DMS153 (cell line): ENCODE data around the gene IPO8.
"Not testable (repeated sequence)": the region's sequence is repeated elsewhere in the genome, so short reads cannot be mapped to it uniquely, and the experiment has no call there.

Experiments used
- DNase-seq: peaks from one replicate; lab custom pipeline; 2025; lab: John Stamatoyannopoulos, UW

Gene IPO8

GRCh38 chr12:30687265-30687986 is 8.2 kb downstream of the IPO8 start:
- no peak for DNase-seq

- no peak for DNase-seq
Measured at GRCh38 chr12:30679241-30679640, 16.4 kb downstream of the IPO8 start.

GRCh38 chr12:30678221-30678620 is 17.4 kb downstream of the IPO8 start:
- DNase-seq: no peak

DNA sequence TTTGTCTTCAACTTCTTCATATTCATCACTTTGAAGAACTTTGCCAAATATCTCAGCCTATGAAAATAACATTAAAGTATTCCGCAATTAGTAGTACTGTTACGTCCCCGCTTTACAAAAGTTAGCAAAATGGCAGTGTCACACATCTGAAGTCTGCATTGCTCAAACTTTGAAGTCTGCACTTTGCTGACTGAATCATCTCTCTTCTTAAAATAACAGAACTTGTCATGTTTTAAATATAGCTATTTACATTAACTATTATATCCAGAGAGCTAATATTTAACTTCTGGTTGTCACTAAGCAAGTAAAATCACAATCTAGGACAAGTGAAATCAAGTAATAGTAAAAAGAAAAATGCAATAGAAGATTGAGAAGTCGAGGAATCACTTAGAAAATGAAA is 34.5 kb downstream of the IPO8 start:
- DNase-seq: no peak

GRCh38 chr12:30652034-30652696 is 43.5 kb downstream of the IPO8 start:
- no peak for DNase-seq

DNA sequence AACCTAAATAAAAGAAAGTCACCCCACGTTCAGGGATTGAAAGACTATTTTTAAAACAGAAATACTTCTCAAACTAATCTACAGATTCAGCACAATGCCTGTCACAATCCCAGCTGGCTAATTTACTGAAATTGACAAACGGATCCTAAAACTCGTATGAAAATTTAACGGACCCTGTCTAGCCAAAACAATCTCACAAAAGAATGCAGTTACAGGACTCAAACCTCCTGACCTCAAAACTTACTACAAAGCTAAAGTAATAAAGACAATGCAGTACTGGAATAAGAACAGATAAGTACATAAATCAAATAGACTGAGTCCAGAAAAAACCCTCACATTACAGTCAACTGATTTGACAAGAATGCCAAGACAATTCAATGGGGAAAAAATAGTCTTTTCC is 48.8 kb downstream of the IPO8 start:
- DNase-seq: no peak

DNA sequence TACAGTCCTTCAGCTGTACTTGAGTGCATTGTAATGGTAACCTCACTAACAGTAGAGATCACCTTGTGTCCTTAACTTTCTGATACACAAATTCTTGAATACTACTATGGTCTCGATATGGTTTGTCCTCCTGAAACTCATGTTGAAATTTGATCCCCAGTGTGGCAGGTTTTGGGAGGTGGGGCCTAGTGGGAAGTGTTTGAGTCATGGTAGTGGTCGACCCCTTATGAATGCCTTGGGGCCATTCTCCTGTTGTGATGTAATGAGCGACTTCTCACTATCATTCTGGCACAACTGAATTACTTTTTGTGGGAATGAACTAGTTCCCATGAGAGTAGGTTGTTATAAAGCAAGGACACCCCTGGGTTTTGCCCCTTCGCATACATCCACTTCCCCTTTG is 52.3 kb downstream of the IPO8 start:
- DNase-seq: no peak

DNA sequence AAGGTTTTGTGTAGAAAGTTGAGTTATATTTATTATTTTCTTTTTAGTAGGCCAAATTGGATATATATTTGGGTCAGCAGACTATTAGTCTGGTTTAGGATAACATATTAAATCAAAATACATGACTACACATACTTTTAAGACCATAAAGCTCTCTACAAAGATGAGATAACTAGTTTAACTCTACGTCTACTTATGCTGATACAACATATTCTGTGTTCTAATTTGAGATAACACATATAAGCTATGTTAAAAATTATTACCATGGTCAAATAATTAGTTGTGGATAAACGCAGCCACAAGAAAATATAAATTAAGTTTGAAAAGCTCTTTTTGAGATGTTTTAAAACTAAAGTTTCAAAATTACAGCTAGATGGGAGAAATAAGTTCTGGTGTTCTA is 55.3 kb downstream of the IPO8 start:
- DNase-seq: no peak

DNA sequence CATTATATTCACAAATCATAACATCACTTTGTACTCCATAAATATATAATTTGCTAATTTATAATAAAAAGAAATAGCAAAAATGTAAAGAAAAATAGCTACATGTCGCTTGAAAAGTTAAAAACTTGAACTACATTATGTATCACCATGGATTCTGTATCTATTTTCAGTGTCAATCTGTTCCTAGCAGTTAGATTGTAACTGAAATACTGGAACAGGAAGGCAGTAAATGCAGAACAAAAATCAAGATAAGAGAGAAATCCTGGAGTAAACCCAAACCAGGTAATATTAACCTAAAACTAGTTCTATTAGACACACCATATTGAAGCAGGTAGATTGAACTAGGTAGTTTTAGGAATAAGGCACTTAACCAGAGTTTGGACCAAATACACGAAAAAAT is 60.3 kb downstream of the IPO8 start:
- DNase-seq: no peak

- no peak for DNase-seq
Measured at GRCh38 chr12:30631740-30632139, 63.9 kb downstream of the IPO8 start.

DNA sequence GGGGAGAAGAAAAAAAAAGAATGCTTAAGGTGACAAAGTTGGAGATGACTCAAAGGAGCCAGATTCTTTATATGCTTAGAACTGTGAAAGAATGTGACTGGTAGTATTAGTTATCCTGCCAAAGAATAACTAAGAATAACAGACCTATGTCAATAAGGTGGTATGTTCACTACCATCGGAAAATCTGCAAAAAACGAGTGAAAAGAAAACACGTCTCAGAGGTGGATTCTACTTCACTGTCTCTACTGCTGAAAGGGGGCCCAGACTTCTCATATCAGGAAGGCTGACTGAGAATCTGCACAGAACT is 64.7 kb downstream of the IPO8 start:
- no peak for DNase-seq

GRCh38 chr12:30630076-30630978 is 65.3 kb downstream of the IPO8 start:
- DNase-seq: no peak

DNA sequence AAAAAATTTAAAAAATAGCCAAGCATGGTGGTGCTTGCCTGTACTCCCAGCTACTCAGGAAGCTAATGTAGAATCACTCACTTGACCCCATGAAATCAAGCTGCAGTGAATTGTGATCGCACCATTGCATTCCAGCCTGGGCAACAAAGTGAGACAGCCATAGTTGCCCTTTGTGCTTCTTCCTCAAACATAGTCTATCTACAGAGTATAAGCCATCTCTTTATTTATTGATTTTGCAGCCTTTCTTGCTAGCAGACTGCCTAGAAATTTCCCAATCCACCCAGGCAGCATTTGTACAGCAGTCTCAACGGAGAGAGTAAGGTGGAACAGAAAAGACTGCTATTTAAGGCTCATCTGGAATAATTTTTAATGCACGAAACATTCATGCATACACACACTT is 68.8 kb downstream of the IPO8 start:
- no peak for DNase-seq

DNA sequence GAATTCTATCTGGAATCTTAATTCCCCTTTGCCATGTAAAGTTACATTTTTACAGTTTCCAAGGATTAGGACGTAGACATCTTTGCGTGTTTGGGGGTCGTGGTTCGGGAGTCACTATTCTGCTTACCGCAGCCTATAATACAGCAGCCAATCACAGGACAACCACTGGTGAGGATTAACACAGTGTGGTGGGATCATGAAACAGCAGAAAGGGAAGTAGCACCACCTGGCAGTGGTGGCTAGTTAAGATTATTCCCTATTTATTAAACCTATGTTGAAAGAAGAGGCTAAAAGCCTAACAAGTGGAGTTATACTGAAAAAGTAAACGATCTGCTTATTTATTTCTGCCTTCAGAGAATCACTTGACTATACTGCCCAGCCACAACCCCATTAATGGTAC is 71.7 kb downstream of the IPO8 start:
- no peak for DNase-seq

- no peak for DNase-seq
Measured at GRCh38 chr12:30622509-30622908, 73.2 kb downstream of the IPO8 start.

DNA sequence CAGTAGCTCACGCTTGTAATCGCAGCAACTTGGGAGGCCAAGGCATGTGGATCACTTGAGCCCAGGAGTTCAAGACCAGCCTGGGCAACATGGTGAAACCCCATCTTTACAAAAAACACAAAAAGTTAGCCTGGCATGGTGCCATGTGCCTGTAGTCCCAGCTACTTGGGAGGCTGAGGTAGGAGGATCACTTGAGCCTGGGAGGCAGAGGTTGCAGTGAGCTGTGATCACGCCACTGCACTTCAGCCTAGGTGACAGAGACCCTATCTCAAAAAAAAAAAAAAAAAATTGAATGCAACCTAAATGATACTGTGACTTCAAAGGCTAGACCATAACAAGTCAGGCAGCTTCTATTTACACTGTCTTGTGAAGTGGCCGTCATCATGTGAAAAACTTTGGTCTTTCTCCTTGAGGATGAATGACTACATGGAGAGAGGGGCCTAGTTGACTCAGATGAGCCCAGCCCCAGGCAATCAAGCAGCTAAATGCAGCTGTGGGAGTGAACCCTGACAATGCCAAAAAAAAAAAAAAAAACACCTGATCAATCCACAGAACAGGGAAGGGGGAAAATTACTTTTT is 73.9 kb downstream of the IPO8 start:
- not testable (repeated sequence) for DNase-seq

- no peak for DNase-seq
Measured at GRCh38 chr12:30617346-30618016, 78.2 kb downstream of the IPO8 start.

GRCh38 chr12:30614031-30614430 is 81.6 kb downstream of the IPO8 start:
- DNase-seq: no peak

GRCh38 chr12:30613119-30613830 is 82.4 kb downstream of the IPO8 start:
- DNase-seq: no peak

- DNase-seq: no peak
Measured at GRCh38 chr12:30610718-30611117, 85.0 kb downstream of the IPO8 start.

DNA sequence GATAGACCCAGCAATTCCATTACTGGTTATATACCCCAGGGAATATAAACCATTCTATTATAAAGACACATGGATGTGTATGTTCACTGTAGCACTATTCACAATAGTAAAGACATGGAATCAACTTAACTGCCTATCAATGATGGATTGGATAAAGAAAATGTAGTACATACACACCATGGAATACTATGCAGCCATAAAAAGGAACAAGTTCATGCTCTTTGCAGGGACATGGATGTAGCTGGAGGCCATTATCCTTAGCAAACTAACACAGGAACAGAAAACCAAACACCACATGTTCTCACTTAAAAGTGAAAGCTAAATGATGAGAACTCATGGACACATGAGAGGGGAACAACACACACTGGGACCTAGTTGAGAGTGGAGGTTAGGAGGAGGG is 85.8 kb downstream of the IPO8 start:
- not testable (repeated sequence) for DNase-seq
